Glutamatergic neuron (in vitro differentiated cells): Measurements from ENCODE around the gene HMGB1. TPM values are rescaled to one million over a fixed set of nuclear protein-coding genes. Genes with fewer than 3 reads are reported as not detected.

Experiments used
- DNase-seq: peaks from one replicate; pipeline ENCODE4 v3.0.0; 2022
- H3K27ac Mint-ChIP-seq: one replicate; pipeline ENCODE4 v1.8.0; 2020; ENCODE audit warnings: mild to moderate bottlenecking, mixed read lengths, inconsistent platforms; ENCODE audit not compliant: unreplicated experiment
- H3K27me3 Mint-ChIP-seq: one replicate; pipeline ENCODE4 v1.8.0; 2020; ENCODE audit warnings: mild to moderate bottlenecking, moderate library complexity, mixed read lengths, inconsistent platforms; ENCODE audit not compliant: unreplicated experiment
- H3K36me3 Mint-ChIP-seq: one replicate; pipeline ENCODE4 v1.8.0; 2020; ENCODE audit warnings: mild to moderate bottlenecking, mixed read lengths, inconsistent platforms; ENCODE audit not compliant: unreplicated experiment
- H3K4me1 Mint-ChIP-seq: one replicate; pipeline ENCODE4 v1.8.0; 2020; ENCODE audit warnings: mild to moderate bottlenecking, low read depth, mixed read lengths, inconsistent platforms; ENCODE audit not compliant: unreplicated experiment
- H3K4me3 Mint-ChIP-seq: one replicate; pipeline ENCODE4 v1.8.0; 2020; ENCODE audit warnings: mild to moderate bottlenecking, mixed read lengths, inconsistent platforms; ENCODE audit not compliant: unreplicated experiment
- H3K9me3 Mint-ChIP-seq: one replicate; pipeline ENCODE4 v1.8.0; 2020; ENCODE audit warnings: mild to moderate bottlenecking, moderate library complexity, mixed read lengths, inconsistent platforms; ENCODE audit not compliant: unreplicated experiment
- total RNA-seq: library from RNA; stranded (reverse); fragmentation: NEBNext Ultra II Directional; extraction: Animal tissue kit (Norgen Biotek cat#: 25700); gene quantifications from one replicate; pipeline ENCODE4 v1.2.1, GENCODE V29; 2021; ENCODE audit not compliant: unreplicated experiment
- TF ChIP-seq, protein P1 (sequence below): fragments of 200-600 bp; sonication (generic); IDR thresholded peaks from one replicate; pipeline ENCODE4 v1.5.0; 2021; ENCODE audit not compliant: partially characterized antibody, unreplicated experiment

Gene HMGB1
- total RNA-seq, 1 donor from 2014 or later: 501 TPM

DNA sequence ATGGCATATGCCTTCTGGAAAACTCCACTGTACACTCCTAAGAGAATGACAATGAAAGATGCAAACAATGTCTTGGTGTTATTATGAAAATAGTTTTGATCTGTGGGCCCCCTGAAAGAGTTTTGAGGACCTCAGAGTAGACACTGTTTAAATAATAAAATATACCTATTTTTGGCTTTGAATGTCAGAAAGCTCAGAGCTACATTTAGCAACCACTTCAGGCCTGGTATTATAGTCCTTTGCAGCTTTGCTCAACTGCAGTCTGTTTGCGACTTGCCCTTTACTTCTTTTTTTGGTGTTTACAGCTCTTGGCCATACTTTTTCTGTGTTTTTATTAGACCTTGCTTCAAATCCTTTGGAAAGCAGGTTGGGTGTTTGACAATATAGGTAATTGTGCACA, 49.3 kb downstream of the HMGB1 start:
- Mint-ChIP-seq H3K4me1 (peaks cover 12% of the 10 kb centered on the region), H3K36me3 (no peaks in the 10 kb centered on the region), H3K27me3 (peaks cover 6% of the 10 kb centered on the region), H3K9me3 (peaks cover 2% of the 10 kb centered on the region), H3K27ac (no peak overlapping the region), H3K4me3 (no peak overlapping the region)
- TF ChIP-seq, protein P1, sequence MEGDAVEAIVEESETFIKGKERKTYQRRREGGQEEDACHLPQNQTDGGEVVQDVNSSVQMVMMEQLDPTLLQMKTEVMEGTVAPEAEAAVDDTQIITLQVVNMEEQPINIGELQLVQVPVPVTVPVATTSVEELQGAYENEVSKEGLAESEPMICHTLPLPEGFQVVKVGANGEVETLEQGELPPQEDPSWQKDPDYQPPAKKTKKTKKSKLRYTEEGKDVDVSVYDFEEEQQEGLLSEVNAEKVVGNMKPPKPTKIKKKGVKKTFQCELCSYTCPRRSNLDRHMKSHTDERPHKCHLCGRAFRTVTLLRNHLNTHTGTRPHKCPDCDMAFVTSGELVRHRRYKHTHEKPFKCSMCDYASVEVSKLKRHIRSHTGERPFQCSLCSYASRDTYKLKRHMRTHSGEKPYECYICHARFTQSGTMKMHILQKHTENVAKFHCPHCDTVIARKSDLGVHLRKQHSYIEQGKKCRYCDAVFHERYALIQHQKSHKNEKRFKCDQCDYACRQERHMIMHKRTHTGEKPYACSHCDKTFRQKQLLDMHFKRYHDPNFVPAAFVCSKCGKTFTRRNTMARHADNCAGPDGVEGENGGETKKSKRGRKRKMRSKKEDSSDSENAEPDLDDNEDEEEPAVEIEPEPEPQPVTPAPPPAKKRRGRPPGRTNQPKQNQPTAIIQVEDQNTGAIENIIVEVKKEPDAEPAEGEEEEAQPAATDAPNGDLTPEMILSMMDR: no peak
- no peak for DNase-seq

DNA sequence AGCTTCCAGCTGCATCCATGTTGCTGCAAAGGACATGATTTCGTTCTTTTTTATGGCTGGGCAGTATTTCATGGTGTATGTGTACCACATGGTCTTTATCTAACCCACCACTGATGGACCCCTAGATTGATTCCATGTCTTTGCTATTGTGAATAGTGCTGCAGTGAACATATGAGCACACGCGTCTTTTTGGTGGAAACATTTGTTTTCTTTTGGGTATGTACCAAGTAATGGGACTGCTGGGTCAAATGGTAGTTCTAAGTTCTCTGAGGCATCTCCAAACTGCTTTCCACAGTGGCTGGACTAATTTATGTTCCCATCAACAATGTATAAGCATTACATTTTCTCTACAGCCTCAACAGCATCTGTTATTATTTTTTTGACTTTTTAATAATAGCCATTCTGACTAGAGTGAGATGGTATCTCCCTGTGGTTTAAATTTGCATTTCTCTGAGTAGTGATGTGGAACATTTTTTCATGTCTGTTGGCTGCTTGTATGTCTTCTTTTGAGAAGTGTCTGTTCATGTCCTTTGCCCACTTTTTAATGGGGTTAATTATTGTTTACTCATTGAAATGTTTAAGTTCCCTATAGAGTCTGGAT, 50.2 kb downstream of the HMGB1 start:
- H3K27me3 Mint-ChIP-seq: peaks cover 2% of the 10 kb centered on the region
- H3K27ac Mint-ChIP-seq: no peak overlapping the region
- no peaks in the 10 kb centered on the region for H3K36me3 Mint-ChIP-seq
- peaks cover 6% of the 10 kb centered on the region for H3K4me1 Mint-ChIP-seq
- TF ChIP-seq, protein P1: no peak
- DNase-seq: no peak
- peaks cover 2% of the 10 kb centered on the region for H3K9me3 Mint-ChIP-seq
- H3K4me3 Mint-ChIP-seq: no peak overlapping the region

DNA sequence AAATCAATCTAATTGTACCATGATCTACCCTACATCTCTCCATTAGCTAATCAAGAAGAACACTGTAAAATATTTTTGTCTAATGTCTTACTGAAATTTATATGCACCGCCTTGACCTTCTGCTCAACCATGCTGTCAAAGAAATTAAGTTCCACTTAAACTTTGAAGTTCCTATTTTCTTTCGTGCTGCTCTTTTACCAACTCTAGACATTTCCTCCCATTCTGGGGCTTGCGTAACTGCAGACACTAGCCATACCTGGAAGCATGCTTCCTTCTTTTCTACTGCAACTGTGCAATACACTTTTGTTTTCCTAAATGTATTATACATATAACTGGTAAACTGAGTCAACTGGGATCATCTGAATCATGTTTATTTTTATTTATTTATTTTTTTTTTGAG, 51.9 kb downstream of the HMGB1 start:
- TF ChIP-seq, protein P1: no peak
- Mint-ChIP-seq H3K9me3 (peaks cover 2% of the 10 kb centered on the region), H3K4me3 (no peak overlapping the region), H3K27ac (no peak overlapping the region), H3K36me3 (no peaks in the 10 kb centered on the region), H3K4me1 (peaks cover 19% of the 10 kb centered on the region), H3K27me3 (peaks cover 7% of the 10 kb centered on the region)
- no peak for DNase-seq

DNA sequence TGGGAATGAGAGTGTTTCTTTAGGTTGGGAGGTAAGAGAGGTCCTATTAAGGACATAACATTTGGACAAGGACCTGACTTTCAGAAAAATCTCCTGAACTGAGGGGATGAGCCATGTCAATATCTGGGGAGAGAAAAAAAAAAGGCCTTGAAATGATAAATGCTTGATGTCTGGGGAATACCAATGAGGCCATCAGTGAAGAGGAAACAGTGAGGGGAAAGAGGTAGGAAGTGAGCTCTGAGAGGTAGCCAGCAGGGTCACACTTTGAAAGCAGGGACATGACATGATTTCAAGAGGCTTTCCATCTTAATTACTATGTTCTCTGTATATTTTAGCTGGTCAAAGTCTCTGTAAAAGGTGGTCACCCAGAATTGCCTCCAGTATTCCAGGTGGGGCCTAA, 53.4 kb downstream of the HMGB1 start:
- no peak overlapping the region for H3K4me3 Mint-ChIP-seq
- H3K27ac Mint-ChIP-seq: no peak overlapping the region
- TF ChIP-seq, protein P1: no peak
- DNase-seq: no peak
- no peaks in the 10 kb centered on the region for H3K36me3 Mint-ChIP-seq
- H3K27me3 Mint-ChIP-seq: peaks cover 9% of the 10 kb centered on the region
- peaks cover 19% of the 10 kb centered on the region for H3K4me1 Mint-ChIP-seq
- H3K9me3 Mint-ChIP-seq: peaks cover 5% of the 10 kb centered on the region

DNA sequence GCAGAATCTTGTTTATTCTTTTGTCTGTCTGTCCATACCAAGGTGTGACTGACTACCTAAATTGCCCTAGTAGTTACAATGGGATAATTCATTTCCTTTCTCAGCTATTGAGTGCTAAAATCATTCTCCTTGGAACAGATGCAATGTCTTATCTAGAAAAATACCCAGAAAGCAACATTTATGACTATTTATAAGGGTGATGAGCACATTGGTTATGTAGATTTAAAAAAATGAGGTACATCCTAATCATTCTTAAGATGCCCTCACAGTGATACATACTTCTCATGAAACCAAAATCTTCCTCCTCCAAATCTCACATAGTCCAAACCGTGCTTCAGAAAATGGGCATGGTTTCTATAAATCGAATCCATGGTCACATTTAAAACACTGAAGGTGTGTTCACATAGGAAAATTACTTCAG, 55.0 kb downstream of the HMGB1 start:
- Mint-ChIP-seq H3K9me3 (peaks cover 8% of the 10 kb centered on the region), H3K27me3 (peaks cover 12% of the 10 kb centered on the region), H3K4me1 (peaks cover 32% of the 10 kb centered on the region), H3K36me3 (no peaks in the 10 kb centered on the region), H3K27ac (no peak overlapping the region), H3K4me3 (no peak overlapping the region)
- TF ChIP-seq, protein P1: no peak
- DNase-seq: no peak
